IMR-90 (cell line): Measurements from ENCODE around the gene SLC37A1. TPM values are rescaled to one million over a fixed set of nuclear protein-coding genes. Genes with fewer than 3 reads are reported as not detected.

Experiments
- ATAC-seq: fragments of 200-7000 bp; cut with Tn5 transposase; 2 replicates; pipeline ENCODE4 v1.9.1; 2020; ENCODE audit warnings: low read depth, mild to moderate bottlenecking, moderate library complexity
- BruUV-seq: library from RNA; stranded (reverse); fragments of 400-500 nt; replicated peaks from 2 replicates; lab custom pipeline; 2021; lab: Mats Ljungman, UMichigan
- CTCF ChIA-PET: fragments of 300-600 bp; formaldehyde crosslinking; extraction: SDS; loops from one replicate; lab custom pipeline; 2021; ENCODE audit warnings: antibody characterized with exemption; lab: Yijun Ruan, JAX
- POLR2A ChIA-PET: fragments of 300-600 bp; sonication (Branson Sonifier 250); formaldehyde crosslinking; loops from one replicate; lab custom pipeline; 2022; ENCODE audit warnings: antibody characterized with exemption; ENCODE audit not compliant: unreplicated experiment; lab: Charles Lee
- DNase-seq: peaks from one replicate; pipeline ENCODE4 v3.0.0; 2013
- H2AFZ ChIP-seq: replicated peaks from 2 replicates; pipeline ENCODE3; 2013; ENCODE audit warnings: low read length, mild to moderate bottlenecking; ENCODE audit not compliant: poor library complexity
- H2AK5ac ChIP-seq: 2 replicates; pipeline ENCODE4 v1.6.1; 2013; ENCODE audit warnings: low read depth, low read length, inconsistent platforms
- H2AK9ac ChIP-seq: replicated peaks from 2 replicates; pipeline ENCODE3; 2013; ENCODE audit warnings: mild to moderate bottlenecking, low read depth, low read length, moderate library complexity; ENCODE audit not compliant: poor library complexity
- H2BK120ac ChIP-seq: 2 replicates; pipeline ENCODE4 v1.6.1; 2013; ENCODE audit warnings: low read depth, low read length, inconsistent platforms
- H2BK15ac ChIP-seq: 3 replicates; pipeline ENCODE4 v1.6.1; 2013; ENCODE audit warnings: low read depth, low read length, inconsistent platforms
- H2BK20ac ChIP-seq: 2 replicates; pipeline ENCODE4 v1.6.1; 2013; ENCODE audit warnings: low read depth, mild to moderate bottlenecking, inconsistent platforms, low read length, moderate library complexity
- H2BK5ac ChIP-seq: 2 replicates; pipeline ENCODE4 v1.6.1; 2013; ENCODE audit warnings: mild to moderate bottlenecking, low read depth, low read length, inconsistent platforms; ENCODE audit not compliant: poor library complexity, severe bottlenecking
- H3K14ac ChIP-seq: replicated peaks from 2 replicates; pipeline ENCODE4 v1.6.1; 2013; ENCODE audit warnings: low read depth, low read length, inconsistent platforms
- H3K18ac ChIP-seq: 2 replicates; pipeline ENCODE4 v1.6.1; 2013; ENCODE audit warnings: low read depth, low read length, control low read depth
- H3K23ac ChIP-seq: 2 replicates; pipeline ENCODE4 v1.6.1; 2013; ENCODE audit warnings: low read depth, low read length, inconsistent platforms
- H3K27ac ChIP-seq: 2 replicates; pipeline ENCODE4 v1.5.1; 2013; ENCODE audit warnings: mild to moderate bottlenecking, control low read depth, low read length; ENCODE audit not compliant: insufficient read depth
- H3K27me3 ChIP-seq: 2 replicates; pipeline ENCODE4 v1.6.1; 2013; ENCODE audit warnings: low read length; ENCODE audit not compliant: control insufficient read depth, insufficient read depth
- H3K36me3 ChIP-seq: 2 replicates; pipeline ENCODE4 v1.6.1; 2013; ENCODE audit warnings: low read length, mixed read lengths; ENCODE audit not compliant: control insufficient read depth, insufficient read depth
- H3K4ac ChIP-seq: 2 replicates; pipeline ENCODE4 v1.6.1; 2013; ENCODE audit warnings: low read depth, low read length, inconsistent platforms
- H3K4me1 ChIP-seq: 2 replicates; pipeline ENCODE4 v1.6.1; 2013; ENCODE audit warnings: low read length, mixed read lengths; ENCODE audit not compliant: control insufficient read depth, insufficient read depth
- H3K4me2 ChIP-seq: 2 replicates; pipeline ENCODE4 v1.6.1; 2013; ENCODE audit warnings: low read depth, mild to moderate bottlenecking, control low read depth, low read length, moderate library complexity
- H3K4me3 ChIP-seq: 2 replicates; pipeline ENCODE4 v1.5.1; 2013; ENCODE audit warnings: low read depth, mild to moderate bottlenecking, control low read depth, low read length, moderate library complexity; ENCODE audit not compliant: insufficient read depth
- H3K56ac ChIP-seq: 2 replicates; pipeline ENCODE4 v1.6.1; 2013; ENCODE audit warnings: low read length, inconsistent platforms; ENCODE audit not compliant: insufficient read depth; ENCODE audit errors: extremely low read depth
- H3K79me1 ChIP-seq, 2 experiments: 2 replicates each; pipeline ENCODE4 v1.6.1; 2013; ENCODE audit warnings: low read length in 2 of 2, inconsistent platforms in 1 of 2, low read depth in 1 of 2
- H3K9ac ChIP-seq: 2 replicates; pipeline ENCODE4 v1.6.1; 2013; ENCODE audit warnings: low read depth, low read length, control low read depth
- H3K9me1 ChIP-seq: 2 replicates; pipeline ENCODE4 v1.6.1; 2013; ENCODE audit warnings: low read length, inconsistent platforms; ENCODE audit not compliant: insufficient read depth
- H3K9me3 ChIP-seq: 2 replicates; pipeline ENCODE4 v1.6.1; 2013; ENCODE audit warnings: low read length; ENCODE audit not compliant: control insufficient read depth, insufficient read depth
- H4K20me1 ChIP-seq: 2 replicates; pipeline ENCODE4 v1.6.1; 2013; ENCODE audit warnings: low read length, inconsistent platforms; ENCODE audit not compliant: insufficient read depth
- H4K5ac ChIP-seq: 2 replicates; pipeline ENCODE4 v1.6.1; 2013; ENCODE audit warnings: mild to moderate bottlenecking, low read depth, low read length, control low read depth
- H4K8ac ChIP-seq, 2 experiments: 2 replicates each; pipeline ENCODE4 v1.6.1; 2013; ENCODE audit warnings: low read depth in 2 of 2, low read length in 2 of 2, control low read depth in 1 of 2, inconsistent platforms in 1 of 2
- H4K91ac ChIP-seq: 2 replicates; pipeline ENCODE4 v1.6.1; 2013; ENCODE audit warnings: low read depth, low read length, inconsistent platforms; ENCODE audit not compliant: insufficient read depth
- MAFK ChIP-seq: IDR thresholded peaks from 2 replicates; pipeline ENCODE4 v1.6.1; 2012; ENCODE audit warnings: low read depth, low read length, improper control_type of control experiment
- MAZ ChIP-seq: IDR thresholded peaks from 2 replicates; pipeline ENCODE4 v1.6.1; 2012; ENCODE audit warnings: low read depth, mild to moderate bottlenecking, low read length, improper control_type of control experiment, moderate library complexity, borderline replicate concordance
- RFX5 ChIP-seq: IDR thresholded peaks from 2 replicates; pipeline ENCODE4 v1.8.0; 2012; ENCODE audit warnings: low read depth, mild to moderate bottlenecking, low read length, moderate library complexity
- USF2 ChIP-seq: fragments of 150-350 bp; IDR thresholded peaks from 2 replicates; pipeline ENCODE4 v1.6.1; 2017; ENCODE audit warnings: mild to moderate bottlenecking, antibody characterized with exemption, low read length, low read depth
- WGBS, 2 experiments: methylation state at CpG; one replicate each; pipeline versions ENCODE4 v1.1.5 to v1.1.7; 2013; ENCODE audit warnings: missing lambda C conversion rate in 2 of 2; ENCODE audit not compliant: insufficient read length in 1 of 2; ENCODE audit errors: extremely low coverage in 2 of 2; 5-methylcytosine and 5-hydroxymethylcytosine counted together
- dilution Hi-C: fragments of 300-500 bp; cut with HindIII; formaldehyde crosslinking; loops from one replicate; pipeline ENCODE4 v1.14.3; 2018; ENCODE audit warnings: low sequenced_read_pairs; ENCODE audit not compliant: unreplicated experiment
- in situ Hi-C: fragments of 300-500 bp; cut with MboI; formaldehyde crosslinking; loops from 3 replicates; pipeline ENCODE4 v1.14.3; 2019; ENCODE audit warnings: low sequenced_read_pairs, inconsistent platforms, mixed read lengths
- intact Hi-C: fragments of 100-400 bp; cut with micrococcal nuclease; formaldehyde crosslinking; loops from 2 replicates; pipeline ENCODE4 v1.10.0; 2022
- polyA plus RNA-seq, 3 experiments: library from polyadenylated mRNA; depleted of rRNA; stranded (reverse); fragments of >200 nt; gene quantifications; 2 replicates each; pipeline ENCODE4 v1.2.3, GENCODE V29; 2012; ENCODE audit warnings: low replicate concordance in 1 of 3
- total RNA-seq: library from RNA; depleted of rRNA; stranded (reverse); fragments of >200 nt; gene quantifications from 2 replicates; pipeline ENCODE4 v1.2.3, GENCODE V29; 2012

SLC37A1 gene
- total and polyA plus RNA-seq, 2 of the 4 experiments (the other 2 are of a cell fraction): 0.36 to 0.48 TPM

- no peak overlapping the region for H2AK9ac ChIP-seq
- no peaks in the 10 kb centered on the region; the same call in 1 of the 2 replicates for H3K9me3 ChIP-seq
- no peak overlapping the region for H3K56ac ChIP-seq
- no peak overlapping the region for H4K91ac ChIP-seq
- in situ Hi-C loops: no loop called here
- no peak overlapping the region for H2BK15ac ChIP-seq
- no peak overlapping the region for H2AFZ ChIP-seq
- no peaks in the 10 kb centered on the region for H4K20me1 ChIP-seq
- no peak overlapping the region for H3K9ac ChIP-seq
- no peak overlapping the region for H2BK20ac ChIP-seq
- no peaks in the 10 kb centered on the region for H3K79me1 ChIP-seq
- no peak overlapping the region for H3K4ac ChIP-seq
- ATAC-seq: no peak
- no peak overlapping the region for H3K18ac ChIP-seq
- H3K27me3 ChIP-seq: peaks cover 25% of the 10 kb centered on the region; the same call in 1 of the 2 replicates
- H3K23ac ChIP-seq: no peak overlapping the region
- no peaks in the 10 kb centered on the region for H3K9me1 ChIP-seq
- H3K36me3 ChIP-seq: no peaks in the 10 kb centered on the region
- 0% methylated on average over 1 of the region's 2 CpGs; no CpG with 5 or more reads in 1 of the 2 experiments for WGBS, 2 experiments
- H2BK120ac ChIP-seq: no peak overlapping the region
- no peak overlapping the region for H2BK5ac ChIP-seq
- ChIA-PET POLR2A (no interaction called here), CTCF (no interaction called here)
- no peak overlapping the region for H3K4me2 ChIP-seq
- intact Hi-C loops: no loop called here
- no peak overlapping the region for H2AK5ac ChIP-seq
- H3K4me3 ChIP-seq: no peak overlapping the region
- H4K8ac ChIP-seq: no peak overlapping the region
- H3K27ac ChIP-seq: no peak overlapping the region
- H3K4me1 ChIP-seq: no peaks in the 10 kb centered on the region
- TF ChIP-seq MAFK (no peak), RFX5 (no peak), MAZ (no peak), USF2 (no peak)
- no peak overlapping the region for H3K14ac ChIP-seq
- no TSS peak for BruUV-seq
- no peak overlapping the region for H4K5ac ChIP-seq
- no peak for DNase-seq
- dilution Hi-C loops: no loop called here
These were observed 24.6 kb upstream of the SLC37A1 start for GRCh38 chr21:42489006-42489563.
